ENCODE results near the gene CIITA. TPM values are rescaled to one million over a fixed set of nuclear protein-coding genes. Genes with fewer than 3 reads are reported as not detected.

Gene CIITA
- total and polyA plus RNA-seq, 12 donors = 1.3 to 48.1 (median 17.5) TPM

DNA sequence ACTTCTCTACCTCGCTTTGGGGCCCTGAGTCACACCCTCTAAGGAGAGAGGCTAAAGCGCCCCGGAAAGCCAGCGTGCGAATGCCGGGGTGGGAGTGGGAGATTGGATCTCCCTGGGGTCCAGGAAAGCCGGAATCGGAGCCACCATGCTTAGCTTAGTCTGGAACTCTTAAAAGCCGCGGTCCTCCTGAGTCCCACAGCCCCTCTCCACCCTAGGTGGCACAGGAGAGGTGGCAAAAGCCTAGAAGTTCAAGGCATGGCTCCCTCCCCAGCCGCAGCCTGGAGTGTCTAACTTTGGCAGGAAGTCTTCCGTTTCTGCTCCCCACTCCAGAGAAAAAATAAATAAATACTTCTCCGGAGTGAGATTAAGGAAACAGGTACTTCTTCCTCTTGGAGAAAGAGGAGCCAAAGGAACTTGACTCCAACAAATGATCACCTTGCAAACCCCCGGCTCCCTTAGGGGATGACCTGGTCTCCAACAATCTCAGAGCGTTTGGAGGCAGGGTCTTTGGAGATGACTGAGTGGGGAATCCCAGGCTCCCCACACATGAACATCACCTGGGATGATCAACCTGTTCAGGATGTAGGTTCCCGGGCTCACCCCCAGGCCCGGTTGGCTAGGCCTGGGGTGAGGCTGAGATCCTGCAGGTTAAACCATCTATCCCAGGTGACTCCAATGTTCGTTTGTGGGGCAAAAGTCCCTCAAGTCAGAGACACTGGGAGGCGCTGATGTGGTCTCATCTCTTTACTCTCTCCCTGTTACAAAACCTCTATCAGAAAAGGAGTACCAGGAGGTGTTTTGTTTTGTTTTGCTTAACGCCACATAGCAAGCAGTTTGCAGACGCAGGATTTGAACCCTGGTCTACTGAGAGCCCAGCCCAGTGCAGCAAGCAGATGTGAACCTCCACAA, 2.9 kb downstream of the CIITA start:
- TF ChIP-seq POLR2A (IDR thresholded peaks at IDR 0.05) = no peak
- TF ChIP-seq, protein P1, sequence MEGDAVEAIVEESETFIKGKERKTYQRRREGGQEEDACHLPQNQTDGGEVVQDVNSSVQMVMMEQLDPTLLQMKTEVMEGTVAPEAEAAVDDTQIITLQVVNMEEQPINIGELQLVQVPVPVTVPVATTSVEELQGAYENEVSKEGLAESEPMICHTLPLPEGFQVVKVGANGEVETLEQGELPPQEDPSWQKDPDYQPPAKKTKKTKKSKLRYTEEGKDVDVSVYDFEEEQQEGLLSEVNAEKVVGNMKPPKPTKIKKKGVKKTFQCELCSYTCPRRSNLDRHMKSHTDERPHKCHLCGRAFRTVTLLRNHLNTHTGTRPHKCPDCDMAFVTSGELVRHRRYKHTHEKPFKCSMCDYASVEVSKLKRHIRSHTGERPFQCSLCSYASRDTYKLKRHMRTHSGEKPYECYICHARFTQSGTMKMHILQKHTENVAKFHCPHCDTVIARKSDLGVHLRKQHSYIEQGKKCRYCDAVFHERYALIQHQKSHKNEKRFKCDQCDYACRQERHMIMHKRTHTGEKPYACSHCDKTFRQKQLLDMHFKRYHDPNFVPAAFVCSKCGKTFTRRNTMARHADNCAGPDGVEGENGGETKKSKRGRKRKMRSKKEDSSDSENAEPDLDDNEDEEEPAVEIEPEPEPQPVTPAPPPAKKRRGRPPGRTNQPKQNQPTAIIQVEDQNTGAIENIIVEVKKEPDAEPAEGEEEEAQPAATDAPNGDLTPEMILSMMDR (IDR thresholded peaks at IDR 0.05) = no peak
- no peak for DNase-seq
- Histone ChIP-seq H3K36me3 (replicated peaks in 1 of 2) (no peaks in the 10 kb centered on the region), H3K4me1 (replicated peaks in 1 of 2) (peaks cover 7 to 8% of the 10 kb centered on the region in 2 donors), H3K27me3 (no peaks in the 10 kb centered on the region), H3K4me3 (peak overlapping the region in 1 of 4 donors; percentile 74), H3K27ac (peak overlapping the region in 2 of 5 donors; percentile 58 to 63), H3K9me3 (replicated peaks in 1 of 3) (no peaks in the 10 kb centered on the region)
- 47 to 52% (median 49%) methylated on average over 19 to 21 of the region's 21 CpGs for WGBS, 4 donors
- intact Hi-C loops (cut with DNase I) = no loop called here

DNA sequence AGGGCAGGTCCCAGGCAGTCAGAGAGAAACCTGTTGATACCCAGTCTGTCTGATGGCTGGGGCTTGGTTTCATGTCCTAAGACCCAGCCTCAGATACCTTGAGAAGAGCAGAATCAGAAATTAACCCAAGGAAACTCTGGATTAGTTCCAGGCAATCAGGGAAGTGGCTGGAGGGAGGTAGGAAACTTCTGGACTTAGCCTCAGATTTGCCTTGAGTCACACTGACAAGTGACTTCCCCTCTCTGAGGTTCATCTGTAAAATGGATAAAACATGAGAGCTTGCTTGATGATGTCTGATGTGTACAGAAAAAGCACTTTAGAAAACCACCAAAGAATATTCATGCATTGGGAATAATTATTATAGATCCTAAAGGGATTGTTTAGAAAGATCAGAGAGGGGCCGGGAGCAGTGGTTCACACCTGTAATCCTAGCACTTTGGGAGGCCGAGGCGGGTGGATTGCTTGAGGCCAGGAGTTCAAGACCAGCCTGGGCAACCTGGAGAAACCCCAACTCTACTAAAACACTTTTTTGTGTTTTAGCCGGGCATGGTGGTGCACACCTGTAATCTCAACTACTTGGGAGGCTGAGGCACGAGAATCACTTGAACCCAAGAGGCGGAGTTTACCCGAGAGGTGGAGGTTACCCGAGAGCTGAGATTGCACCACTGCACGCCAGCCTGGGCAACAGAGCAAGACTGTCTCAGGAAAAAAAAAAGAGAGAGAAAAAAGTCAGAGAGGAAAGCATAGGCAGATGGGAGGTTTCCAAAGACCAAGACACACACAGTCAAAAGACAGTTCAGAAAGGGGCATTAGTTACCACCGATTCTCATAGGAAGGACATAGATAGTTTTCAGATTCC, 3.8 kb downstream of the CIITA start:
- no peak overlapping the region for H3K4me3 ChIP-seq
- DNase-seq = no peak
- peaks cover 7 to 8% of the 10 kb centered on the region in 2 donors for H3K4me1 ChIP-seq (replicated peaks in 1 of 2)
- intact Hi-C loops (cut with DNase I) = no loop called here
- WGBS, 4 donors = 73 to 81% (median 77%) methylated on average over 10 of the region's 10 CpGs
- H3K27me3 ChIP-seq = no peaks in the 10 kb centered on the region
- H3K36me3 ChIP-seq (replicated peaks in 1 of 2) = no peaks in the 10 kb centered on the region
- peak overlapping the region in 2 of 5 donors; percentile 12 to 38 for H3K27ac ChIP-seq
- no peaks in the 10 kb centered on the region for H3K9me3 ChIP-seq (replicated peaks in 1 of 3)
- TF ChIP-seq, protein P1 (IDR thresholded peaks at IDR 0.05) = no peak
- TF ChIP-seq POLR2A (IDR thresholded peaks at IDR 0.05) = no peak

DNA sequence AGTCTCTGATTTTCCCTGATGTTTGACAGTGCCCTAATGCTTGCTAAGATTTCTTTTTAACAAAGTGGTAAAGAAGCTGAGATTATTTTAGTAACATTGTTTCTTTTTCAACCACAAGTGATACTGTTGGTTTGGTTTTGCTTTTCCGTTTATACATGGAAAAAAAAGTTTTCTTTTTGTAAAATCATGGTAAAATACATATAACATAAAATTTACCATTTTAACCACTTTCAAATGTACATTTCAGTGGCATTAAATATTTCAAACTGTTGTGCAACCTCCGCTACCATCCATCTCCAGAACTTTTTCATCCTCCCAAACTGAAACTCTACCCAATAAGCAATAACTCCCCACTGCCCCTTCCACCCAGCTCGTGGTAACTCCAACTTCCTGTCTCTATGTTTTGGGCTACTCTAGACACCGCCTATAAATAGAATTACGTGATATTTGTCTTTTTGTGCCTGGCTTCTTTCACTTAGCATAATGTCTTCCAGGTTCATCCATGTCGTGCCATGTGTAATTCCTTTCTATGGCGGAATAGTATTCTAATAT, 4.6 kb downstream of the CIITA start:
- peaks cover 7 to 8% of the 10 kb centered on the region in 2 donors for H3K4me1 ChIP-seq (replicated peaks in 1 of 2)
- no peaks in the 10 kb centered on the region for H3K27me3 ChIP-seq
- no peak for DNase-seq
- intact Hi-C loops (cut with DNase I) = no loop called here
- no peaks in the 10 kb centered on the region for H3K36me3 ChIP-seq (replicated peaks in 1 of 2)
- no peak overlapping the region for H3K4me3 ChIP-seq
- 64 to 82% (median 67%) methylated on average over 7 of the region's 7 CpGs for WGBS, 4 donors
- TF ChIP-seq POLR2A (IDR thresholded peaks at IDR 0.05) = no peak
- TF ChIP-seq, protein P1 (IDR thresholded peaks at IDR 0.05) = no peak
- H3K9me3 ChIP-seq (replicated peaks in 1 of 3) = no peaks in the 10 kb centered on the region
- H3K27ac ChIP-seq = no peak overlapping the region

DNA sequence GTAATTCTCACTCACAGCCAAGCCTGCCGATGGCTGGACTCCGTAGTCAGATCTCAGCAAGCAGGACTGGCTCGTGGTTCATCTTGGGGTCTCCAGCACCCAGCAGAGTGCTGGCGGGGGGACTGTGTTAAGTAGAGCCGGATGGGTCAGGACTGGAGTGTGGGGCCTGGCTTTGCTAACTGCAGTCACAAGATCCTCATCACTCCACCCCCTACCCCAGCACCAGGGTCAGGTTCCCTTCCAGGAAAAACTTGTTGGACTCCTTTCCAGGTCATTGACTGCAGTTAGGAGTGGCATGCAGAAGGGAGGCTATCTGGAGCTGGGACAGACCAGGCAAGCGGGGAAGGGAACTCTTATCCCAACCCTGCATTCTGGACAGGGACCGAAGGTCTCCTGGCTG, 6.0 kb downstream of the CIITA start:
- H3K36me3 ChIP-seq (replicated peaks in 1 of 2) = no peaks in the 10 kb centered on the region
- WGBS, 4 donors = 68 to 91% (median 84%) methylated on average over 7 of the region's 7 CpGs
- no peaks in the 10 kb centered on the region for H3K9me3 ChIP-seq (replicated peaks in 1 of 3)

More for the DNA sequence above, 6.0 kb downstream of the CIITA start:
- DNase-seq = peak in 2 of 7 donors; percentile 44 to 51
- H3K27ac ChIP-seq = no peak overlapping the region
- H3K4me3 ChIP-seq = no peak overlapping the region
- no peak for TF ChIP-seq POLR2A (IDR thresholded peaks at IDR 0.05)
- TF ChIP-seq, protein P1 (IDR thresholded peaks at IDR 0.05) = no peak
- H3K27me3 ChIP-seq = no peaks in the 10 kb centered on the region
- intact Hi-C loops (cut with DNase I) = no loop called here
- H3K4me1 ChIP-seq (replicated peaks in 1 of 2) = peaks cover 7 to 8% of the 10 kb centered on the region in 2 donors

Data from adrenal gland (tissue), 12 donors.